NCI-H2227 (cell line): ENCODE measurements around the gene CDKL1.
"Not testable (repeated sequence)": the region's sequence is repeated elsewhere in the genome, so short reads cannot be mapped to it uniquely, and the experiment has no call there.

Experiments used
- DNase-seq: peaks from one replicate; lab custom pipeline; 2025; ENCODE audit not compliant: unreplicated experiment; lab: John Stamatoyannopoulos, UW

The CDKL1 gene

GRCh38 chr14:50335989-50336824 lies 60.5 kb downstream of the CDKL1 start:
- DNase-seq: peak; percentile 54

DNA sequence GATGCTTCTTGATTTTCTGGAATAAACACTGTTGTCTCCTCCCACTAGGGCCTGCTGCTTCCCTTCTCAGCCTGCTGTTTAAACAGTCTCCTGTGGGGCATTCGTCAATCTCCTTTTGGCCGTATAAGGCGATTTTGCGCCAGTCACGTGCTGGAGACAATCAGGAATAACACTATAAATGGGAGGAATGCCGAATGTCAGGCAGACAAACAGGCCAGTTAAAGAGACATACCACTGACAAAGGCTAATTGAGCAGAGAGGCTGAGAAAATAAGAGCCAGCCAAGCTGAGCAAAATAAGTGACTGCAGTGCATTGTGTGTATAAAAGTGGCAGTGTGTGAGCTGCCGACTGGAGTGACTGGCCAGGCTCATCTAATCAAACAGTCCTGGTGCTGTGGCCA lies 61.3 kb downstream of the CDKL1 start:
- peak; percentile 83 for DNase-seq

DNA sequence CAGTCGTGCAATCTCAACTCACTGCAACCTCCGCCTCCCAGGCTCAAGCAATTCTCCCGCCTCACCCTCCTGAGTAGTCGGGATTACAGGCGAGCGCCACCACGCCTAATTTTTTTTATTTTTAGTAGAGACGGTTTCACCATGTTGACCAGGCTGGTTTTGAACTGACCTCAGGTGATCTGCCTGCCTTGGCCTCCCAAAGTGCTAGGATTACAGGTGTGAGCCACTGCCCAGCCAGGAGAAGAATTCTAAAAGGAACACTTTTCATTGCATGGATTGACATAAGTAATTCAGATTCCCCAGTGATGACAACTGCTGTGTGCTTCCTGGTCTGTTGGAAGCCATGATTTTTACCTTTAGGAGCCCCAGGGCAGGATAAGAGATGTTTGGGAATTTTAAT lies 62.5 kb downstream of the CDKL1 start:
- DNase-seq: no peak

- no peak for DNase-seq
Observed at GRCh38 chr14:50333014-50333509, 63.6 kb downstream of the CDKL1 start.

DNA sequence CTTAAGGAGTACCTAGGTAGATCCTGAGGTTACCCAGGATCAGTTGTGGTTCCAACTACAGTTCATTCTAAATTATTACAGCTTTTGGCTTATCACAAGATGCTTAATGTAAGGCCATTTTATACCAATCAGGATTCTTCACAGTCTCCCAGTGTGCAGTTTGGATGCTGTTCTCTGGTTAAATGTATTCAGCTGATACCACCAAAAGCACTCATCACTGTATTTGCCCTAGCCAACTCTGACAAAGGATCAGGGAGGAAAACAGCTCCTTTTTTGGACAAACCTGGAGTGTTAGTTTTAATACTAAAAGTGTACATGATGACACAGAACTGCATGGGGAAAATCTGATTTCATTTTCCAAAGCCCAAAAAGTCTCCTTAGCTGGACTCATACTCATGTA lies 65.1 kb downstream of the CDKL1 start:
- DNase-seq: no peak

- DNase-seq: peak; percentile 86
Observed at GRCh38 chr14:50321009-50321660, 75.5 kb downstream of the CDKL1 start.

DNA sequence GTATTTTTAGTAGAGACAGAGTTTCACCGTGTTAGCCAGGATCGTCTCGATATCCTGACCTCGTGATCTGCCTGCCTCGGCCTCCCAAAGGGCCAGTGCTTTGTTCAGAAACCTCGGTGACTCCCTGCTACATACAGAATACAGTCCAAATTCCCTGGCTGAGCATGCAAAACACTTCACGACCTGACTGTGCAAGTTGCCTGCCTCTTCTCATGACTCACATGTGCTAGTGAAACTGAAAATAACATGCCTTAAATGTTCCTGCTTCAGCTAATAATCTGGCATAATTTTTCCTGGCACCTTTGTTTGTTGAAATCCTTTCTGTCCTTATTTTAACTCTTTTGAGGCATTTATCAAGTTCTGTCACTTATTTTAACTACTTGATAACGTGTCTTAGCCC lies 76.4 kb downstream of the CDKL1 start:
- no peak for DNase-seq

DNA sequence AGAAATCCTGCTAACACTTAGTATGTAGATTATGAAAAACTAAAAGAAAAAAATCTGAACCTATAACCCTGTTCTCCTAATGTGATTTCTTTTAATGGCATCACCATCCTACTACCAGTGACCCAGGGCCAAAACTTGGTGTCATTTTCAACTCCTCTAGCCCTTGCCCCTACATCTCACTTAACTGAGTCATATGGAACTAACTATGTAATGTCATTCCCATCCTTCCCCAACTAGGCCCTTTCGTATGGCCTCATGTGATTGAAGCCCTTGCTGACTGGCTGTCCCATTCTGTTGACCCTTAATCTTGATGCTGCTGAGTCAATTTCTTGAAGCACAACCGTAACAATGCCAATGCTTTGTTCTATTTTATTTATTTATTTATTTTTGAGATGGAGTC lies 77.0 kb downstream of the CDKL1 start:
- no peak for DNase-seq

- DNase-seq: no peak
Observed at GRCh38 chr14:50319293-50319692, 77.4 kb downstream of the CDKL1 start.

DNA sequence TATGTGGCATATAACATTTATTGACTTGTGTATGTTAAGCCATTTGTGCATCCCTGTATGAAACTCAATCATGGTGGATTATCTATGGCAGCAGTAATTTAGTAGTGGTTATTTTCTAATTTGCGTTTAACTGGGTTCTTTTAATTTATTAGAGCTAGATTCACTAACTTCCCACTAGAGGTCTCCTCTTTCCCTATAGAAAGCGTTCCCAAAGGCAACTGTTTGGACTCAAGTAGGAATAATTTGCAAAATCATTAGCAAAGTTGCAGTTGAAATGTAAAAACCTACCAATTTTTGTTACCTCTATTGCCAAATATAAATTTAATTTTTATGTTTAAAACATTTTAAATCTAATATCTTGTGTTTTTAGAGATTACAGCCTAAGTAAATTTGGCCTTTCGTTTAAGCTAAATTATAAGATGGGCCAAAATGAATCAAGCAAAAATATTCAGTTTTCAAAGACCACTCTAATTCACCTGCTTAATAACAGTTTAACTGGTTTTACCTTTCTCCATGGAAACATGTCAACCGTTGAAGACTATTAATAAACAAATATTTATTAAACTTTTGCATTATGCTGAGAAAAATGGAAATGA lies 78.6 kb downstream of the CDKL1 start:
- DNase-seq: peak; percentile 19

DNA sequence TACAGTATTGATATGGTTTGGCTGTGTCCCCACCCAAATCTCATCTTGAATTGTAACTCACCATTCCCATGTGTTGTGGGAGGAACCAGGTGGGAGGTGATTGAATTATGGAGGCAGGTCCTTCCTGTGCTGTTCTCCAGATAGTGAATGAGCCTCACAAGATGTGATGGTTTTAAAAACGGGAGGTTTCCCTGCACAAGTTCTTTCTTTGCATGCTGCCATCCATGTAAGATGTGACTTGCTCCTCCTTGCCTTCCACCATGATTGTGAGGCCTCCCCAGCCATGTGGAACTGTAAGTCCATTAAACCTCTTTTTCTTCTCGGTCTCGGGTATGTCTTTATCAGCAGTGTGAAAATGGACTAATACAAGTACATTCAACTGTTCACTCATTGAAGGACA lies 82.6 kb downstream of the CDKL1 start:
- DNase-seq: not testable (repeated sequence)

- DNase-seq: no peak
Observed at GRCh38 chr14:50312734-50313054, 84.0 kb downstream of the CDKL1 start.

- peak; percentile 98 for DNase-seq
Observed at GRCh38 chr14:50311972-50312733, 84.5 kb downstream of the CDKL1 start, which contains the start of the genes DMAC2L and L2HGDH. TSS of gene DMAC2L (plus strand) at chr14:50312324. CDS start at chr14:50321488, 9,164 bp downstream. TSS of gene L2HGDH (minus strand) at chr14:50312229. CDS start at chr14:50312150, 79 bp downstream.

DNA sequence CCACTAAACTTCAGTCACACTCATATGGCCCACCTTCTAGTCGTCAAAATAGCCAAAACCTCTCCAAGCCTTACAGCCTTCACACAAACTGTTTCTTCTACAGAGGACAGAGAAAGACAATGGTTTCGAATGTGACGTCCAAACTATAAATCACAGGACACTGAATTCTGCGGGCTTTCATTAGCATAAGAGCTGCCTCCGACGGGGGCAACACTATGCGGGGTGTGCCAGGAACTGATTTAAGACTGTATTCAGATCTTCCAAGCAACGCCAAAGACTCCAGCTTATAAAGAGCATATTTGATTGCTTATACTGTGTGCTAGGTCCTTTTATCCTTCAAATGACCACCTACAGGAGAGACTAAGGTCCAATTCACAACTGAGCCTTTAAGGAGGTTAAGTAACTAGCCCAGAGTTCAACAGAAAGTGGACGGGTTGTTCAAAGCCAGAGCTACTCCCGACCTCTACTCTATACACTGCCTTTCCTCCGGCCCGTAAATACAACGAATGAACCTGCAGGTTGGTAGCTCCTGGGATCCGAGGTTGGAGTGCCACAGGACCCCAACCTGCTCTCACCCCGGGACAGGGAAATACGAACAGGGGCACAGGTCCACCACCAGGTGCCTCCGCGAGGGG lies 85.2 kb downstream of the CDKL1 start:
- peak; percentile 42 for DNase-seq

DNA sequence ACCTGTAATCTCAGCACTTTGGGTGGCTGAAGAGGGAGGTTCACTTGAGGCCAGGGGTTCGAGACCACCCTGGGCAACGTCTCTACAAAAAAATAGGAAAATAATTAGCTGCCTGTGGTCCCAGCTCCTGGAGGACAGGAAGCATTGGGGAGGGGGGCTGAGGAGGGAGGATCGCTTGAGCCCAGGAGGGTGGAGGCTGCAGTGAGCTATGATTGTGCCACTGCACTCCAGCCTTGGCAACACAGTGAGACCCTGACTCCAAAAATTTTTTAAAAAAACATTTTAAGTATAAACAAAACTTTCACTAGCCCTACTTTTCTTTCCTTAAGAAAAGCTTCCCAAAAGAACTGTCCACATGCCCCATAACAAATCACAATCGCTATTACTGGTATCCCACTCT lies 86.2 kb downstream of the CDKL1 start:
- peak; percentile 8 for DNase-seq

DNA sequence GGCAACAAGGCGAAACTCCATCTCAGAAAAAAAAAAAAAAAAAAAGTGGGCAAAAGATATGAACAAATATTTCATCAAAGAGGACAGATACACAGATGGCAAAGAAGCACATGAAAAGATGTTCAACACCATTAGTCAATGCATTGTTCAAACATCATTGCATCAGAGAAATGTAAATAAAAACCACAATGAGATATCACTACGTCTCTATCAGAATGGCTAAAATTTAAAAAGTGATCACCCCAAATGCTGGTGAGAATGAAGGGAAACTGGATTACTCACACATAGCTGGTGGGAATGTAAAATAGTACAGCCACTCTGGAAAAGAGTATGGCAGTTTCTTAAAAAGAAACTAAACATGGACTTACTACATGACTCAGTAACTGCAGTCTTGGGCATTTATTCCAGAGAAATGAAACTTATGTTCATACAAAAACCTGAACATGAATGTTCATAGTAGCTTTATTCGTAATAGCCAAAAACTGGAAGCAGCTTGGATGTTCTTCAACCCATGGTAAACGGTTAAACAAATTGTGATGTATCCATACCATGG lies 88.2 kb downstream of the CDKL1 start:
- DNase-seq: no peak

DNA sequence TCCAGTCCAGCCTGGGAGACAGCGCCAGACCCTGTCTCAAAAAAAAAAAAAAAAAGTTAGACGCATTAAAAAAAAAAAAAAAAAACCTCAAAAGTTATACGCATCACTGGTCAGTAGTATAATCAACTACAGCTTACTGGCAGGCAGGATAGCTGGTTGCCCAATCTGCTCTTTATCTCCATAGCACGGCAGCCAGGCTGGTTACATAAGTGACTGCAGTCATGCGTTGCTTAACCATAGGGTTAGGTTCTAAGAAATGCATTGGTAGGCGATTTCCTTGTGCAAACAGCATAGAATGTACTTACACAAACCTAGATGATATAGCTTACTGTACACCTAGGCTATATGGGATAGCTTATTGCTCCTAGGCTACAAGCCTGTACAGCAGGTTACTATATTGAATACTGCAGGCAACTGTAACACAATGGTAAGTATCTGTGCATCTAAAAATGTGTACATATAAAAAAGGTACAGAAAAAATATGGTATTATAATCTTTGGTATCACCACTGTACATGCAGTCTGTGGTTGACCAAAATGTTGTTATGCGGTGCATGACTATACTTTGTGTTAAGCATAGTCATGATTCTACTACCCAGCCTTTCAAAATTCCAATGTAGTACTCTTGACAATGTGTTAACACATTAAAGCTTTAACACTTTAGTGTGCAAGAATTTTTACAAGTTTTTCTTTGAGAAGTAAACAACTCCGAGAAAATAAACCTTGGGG lies 92.8 kb downstream of the CDKL1 start:
- DNase-seq: no peak

- DNase-seq: no peak
Observed at GRCh38 chr14:50301914-50302313, 94.8 kb downstream of the CDKL1 start.

DNA sequence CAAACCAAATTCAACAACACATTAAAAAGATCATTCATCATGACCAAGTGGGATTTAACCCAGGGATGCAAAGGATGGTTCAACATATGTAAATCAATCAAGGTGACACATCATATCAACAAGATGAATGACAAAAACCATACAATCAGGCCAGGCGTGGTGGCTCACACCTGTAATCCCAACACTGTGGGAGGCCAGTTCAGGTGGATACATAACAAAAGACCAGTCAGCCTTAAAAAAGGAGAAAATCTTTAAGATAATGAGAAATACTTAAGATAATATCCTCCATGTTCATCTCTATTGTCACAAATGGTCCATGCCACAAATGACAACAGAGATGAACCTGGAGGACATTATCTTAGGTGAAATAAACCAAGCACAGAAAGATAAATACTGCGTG lies 97.1 kb downstream of the CDKL1 start:
- DNase-seq: no peak

GRCh38 chr14:50290306-50290705 lies 106.4 kb downstream of the CDKL1 start:
- no peak for DNase-seq
